CD14-positive monocyte (primary cell): Measurements from ENCODE around the gene AIF1. TPM values are rescaled to one million over a fixed set of nuclear protein-coding genes. Genes with fewer than 3 reads are reported as not detected.
A peak's percentile ranks its signal among the peaks of the same experiment; 100 is the strongest.

Source experiments
- DNase-seq, 3 donors: peaks; one replicate each; pipeline ENCODE4 v3.0.0-alpha.2; 2011 to 2022
- H2AFZ ChIP-seq: 2 replicates; pipeline ENCODE4 v1.6.0; 2012; ENCODE audit warnings: mild to moderate bottlenecking, low read depth, low read length, inconsistent platforms; ENCODE audit not compliant: insufficient read depth, poor library complexity, severe bottlenecking
- H3K27ac ChIP-seq, 2 donors: 1 replicate in 1 of 2; 2 replicates in 1 of 2; pipeline ENCODE4 v1.5.1; 2012 to 2013; ENCODE audit warnings: low read length in 2 of 2, control low read depth in 1 of 2, inconsistent platforms in 1 of 2, low read depth in 1 of 2, mild to moderate bottlenecking in 1 of 2
- H3K27me3 ChIP-seq, 2 donors: one replicate each; pipeline versions ENCODE4 v1.6.0 to v1.6.1; 2011 to 2013; ENCODE audit warnings: low read length in 2 of 2; ENCODE audit not compliant: control insufficient read depth in 2 of 2, insufficient read depth in 2 of 2
- H3K36me3 ChIP-seq, 2 donors: replicated peaks in 1 of 2; 1 replicate in 1 of 2; 2 replicates in 1 of 2; pipeline versions ENCODE4 v1.5.1 to v1.6.1; 2012 to 2013; ENCODE audit warnings: low read length in 2 of 2, control low read depth in 1 of 2, inconsistent platforms in 1 of 2, mild to moderate bottlenecking in 1 of 2; ENCODE audit not compliant: insufficient read depth in 2 of 2, control insufficient read depth in 1 of 2
- H3K4me1 ChIP-seq, 2 donors: 1 replicate in 1 of 2; 2 replicates in 1 of 2; pipeline versions ENCODE4 v1.5.1 to v1.6.1; 2012 to 2013; ENCODE audit warnings: low read length in 2 of 2, control low read depth in 1 of 2, inconsistent platforms in 1 of 2, mild to moderate bottlenecking in 1 of 2, moderate library complexity in 1 of 2; ENCODE audit not compliant: insufficient read depth in 2 of 2, control insufficient read depth in 1 of 2
- H3K4me2 ChIP-seq: replicated peaks from 2 replicates; pipeline ENCODE3; 2012; ENCODE audit warnings: low read length, moderate library complexity, mild to moderate bottlenecking; ENCODE audit not compliant: poor library complexity, severe bottlenecking; ENCODE audit errors: extremely low read depth
- H3K4me3 ChIP-seq, 3 experiments: fragments of 200-600 bp in 1 of 3; sonication (generic) in 1 of 3; replicated peaks in 1 of 3; 1 replicate in 2 of 3; 2 replicates in 1 of 3; pipeline ENCODE4 v1.5.1; 2011 to 2013; ENCODE audit warnings: low read length in 3 of 3, mild to moderate bottlenecking in 3 of 3, control low read depth in 2 of 3, low read depth in 2 of 3, inconsistent platforms in 1 of 3, moderate library complexity in 1 of 3
- H3K79me2 ChIP-seq: 2 replicates; pipeline ENCODE4 v1.6.0; 2012; ENCODE audit warnings: mild to moderate bottlenecking, control low read depth, inconsistent platforms, low read length, moderate library complexity; ENCODE audit not compliant: insufficient read depth
- H3K9ac ChIP-seq: 2 replicates; pipeline ENCODE4 v1.6.0; 2017; ENCODE audit warnings: low read length, mild to moderate bottlenecking; ENCODE audit not compliant: insufficient read depth, poor library complexity, severe bottlenecking
- H3K9me3 ChIP-seq, 2 donors: replicated peaks in 1 of 2; 1 replicate in 1 of 2; 2 replicates in 1 of 2; pipeline versions ENCODE4 v1.5.1 to v1.6.1; 2012 to 2013; ENCODE audit warnings: low read length in 2 of 2, control low read depth in 1 of 2; ENCODE audit not compliant: control insufficient read depth in 1 of 2, insufficient read depth in 1 of 2
- H4K20me1 ChIP-seq: 2 replicates; pipeline ENCODE4 v1.6.0; 2012; ENCODE audit warnings: mild to moderate bottlenecking, low read length, control low read depth, moderate library complexity; ENCODE audit not compliant: insufficient read depth
- H3K27ac Mint-ChIP-seq, 7 donors: one replicate each; pipeline ENCODE4 v1.8.0; 2020; ENCODE audit warnings: mild to moderate bottlenecking in 7 of 7, mixed read lengths in 7 of 7, moderate library complexity in 6 of 7, inconsistent platforms in 2 of 7
- H3K27me3 Mint-ChIP-seq, 3 donors: one replicate each; pipeline ENCODE4 v1.8.0; 2021 to 2022; ENCODE audit warnings: low read depth in 3 of 3, mild to moderate bottlenecking in 3 of 3, mixed read lengths in 3 of 3, moderate library complexity in 3 of 3, inconsistent platforms in 1 of 3
- H3K36me3 Mint-ChIP-seq, 2 donors: one replicate each; pipeline ENCODE4 v1.8.0; 2020; ENCODE audit warnings: mixed read lengths in 2 of 2, inconsistent platforms in 1 of 2, mild to moderate bottlenecking in 1 of 2
- H3K4me1 Mint-ChIP-seq: one replicate; pipeline ENCODE4 v1.8.0; 2020; ENCODE audit warnings: mild to moderate bottlenecking, mixed read lengths
- H3K4me3 Mint-ChIP-seq, 2 donors: one replicate each; pipeline ENCODE4 v1.8.0; 2020; ENCODE audit warnings: mild to moderate bottlenecking in 2 of 2, mixed read lengths in 2 of 2, moderate library complexity in 1 of 2
- H3K9me3 Mint-ChIP-seq, 7 donors: one replicate each; pipeline ENCODE4 v1.8.0; 2020 to 2022; ENCODE audit warnings: mixed read lengths in 7 of 7, mild to moderate bottlenecking in 6 of 7, moderate library complexity in 6 of 7, inconsistent platforms in 2 of 7
- whole genome bisulfite sequencing: methylation state at CpG from one replicate; pipeline ENCODE4 v1.1.5; 2013; ENCODE audit warnings: missing lambda C conversion rate; ENCODE audit not compliant: insufficient coverage; 5-methylcytosine and 5-hydroxymethylcytosine counted together
- intact Hi-C, 2 donors: fragments of 100-400 bp; cut with micrococcal nuclease; formaldehyde crosslinking; loops; one replicate each; pipeline versions ENCODE4 v1.15.0 to v1.15.1; 2023
- polyA plus RNA-seq, 3 donors: library from polyadenylated mRNA; depleted of rRNA in 1 of 3; unstranded in 2 of 3; stranded (reverse) in 1 of 3; fragments of 300-500 nt in 2 of 3; fragments of >200 nt in 1 of 3; fragmentation: Illumina TruSeq in 2 of 3; gene quantifications; 1 replicate in 2 of 3; 2 replicates in 1 of 3; pipeline ENCODE4 v1.2.3, GENCODE V29; 2012 to 2021
- TF ChIP-seq, protein P1 (sequence below): fragments of 200-600 bp; IDR thresholded peaks from one replicate; pipeline ENCODE4 v1.8.0; 2022; ENCODE audit warnings: antibody characterized with exemption, mild to moderate bottlenecking

Gene AIF1
- polyA plus RNA-seq, 3 donors: 952 to 2,310 (median 2,275) TPM

DNA sequence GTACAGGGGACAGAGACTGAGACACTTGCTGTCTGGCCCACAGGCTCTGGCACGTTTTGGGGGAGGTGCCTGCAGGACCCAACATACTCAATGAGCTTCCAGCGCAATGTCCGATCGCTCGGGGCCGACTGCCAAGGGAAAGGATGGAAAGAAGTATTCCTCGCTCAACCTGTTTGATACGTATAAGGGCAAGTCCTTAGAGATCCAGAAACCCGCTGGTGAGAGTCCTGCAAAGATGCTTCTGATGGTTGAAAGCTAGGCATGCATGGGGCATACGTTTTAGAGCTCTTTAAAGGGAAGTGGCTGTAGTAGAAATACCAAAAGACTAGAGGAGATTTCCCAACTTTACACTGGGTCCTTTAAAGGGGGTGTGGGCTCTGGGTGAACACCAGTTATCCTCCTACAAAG lies 7.7 kb downstream of the AIF1 start:
- H3K9me3 ChIP-seq: no peaks in the 10 kb centered on the region
- H3K4me2 ChIP-seq: peak overlapping the region; percentile 95
- peaks cover 31% of the 10 kb centered on the region for H4K20me1 ChIP-seq
- H3K36me3 ChIP-seq: peaks cover 42 to 47% of the 10 kb centered on the region in 2 donors
- Mint-ChIP-seq H3K4me3 (peak overlapping the region in 1 of 2 donors; percentile 37), H3K36me3 (peaks cover 45 to 54% of the 10 kb centered on the region in 2 donors), H3K4me1 (peaks cover 34% of the 10 kb centered on the region), H3K27me3 (peaks cover 0 to 1% (median 0%) of the 10 kb centered on the region in 3 donors), H3K27ac (peak overlapping the region; percentile 73 to 100 (median 86)), H3K9me3 (no peaks in the 10 kb centered on the region)
- intact Hi-C loops: loop anchor here in 1 of 2 donors (5.0 kb wide), 1 partner anchor 45 kb away; the partner anchor contains the start of genes CSNK2B and LY6G5B
- H3K79me2 ChIP-seq: peaks cover 86% of the 10 kb centered on the region
- no peak overlapping the region for H2AFZ ChIP-seq
- 44% methylated on average over 1 of the region's 10 CpGs for WGBS
- no peak overlapping the region for H3K9ac ChIP-seq
- H3K27ac ChIP-seq: peak overlapping the region; percentile 36 to 95
- DNase-seq: peak in 2 of 3 donors; percentile 34 to 37
- H3K27me3 ChIP-seq: no peaks in the 10 kb centered on the region
- TF ChIP-seq, protein P1, sequence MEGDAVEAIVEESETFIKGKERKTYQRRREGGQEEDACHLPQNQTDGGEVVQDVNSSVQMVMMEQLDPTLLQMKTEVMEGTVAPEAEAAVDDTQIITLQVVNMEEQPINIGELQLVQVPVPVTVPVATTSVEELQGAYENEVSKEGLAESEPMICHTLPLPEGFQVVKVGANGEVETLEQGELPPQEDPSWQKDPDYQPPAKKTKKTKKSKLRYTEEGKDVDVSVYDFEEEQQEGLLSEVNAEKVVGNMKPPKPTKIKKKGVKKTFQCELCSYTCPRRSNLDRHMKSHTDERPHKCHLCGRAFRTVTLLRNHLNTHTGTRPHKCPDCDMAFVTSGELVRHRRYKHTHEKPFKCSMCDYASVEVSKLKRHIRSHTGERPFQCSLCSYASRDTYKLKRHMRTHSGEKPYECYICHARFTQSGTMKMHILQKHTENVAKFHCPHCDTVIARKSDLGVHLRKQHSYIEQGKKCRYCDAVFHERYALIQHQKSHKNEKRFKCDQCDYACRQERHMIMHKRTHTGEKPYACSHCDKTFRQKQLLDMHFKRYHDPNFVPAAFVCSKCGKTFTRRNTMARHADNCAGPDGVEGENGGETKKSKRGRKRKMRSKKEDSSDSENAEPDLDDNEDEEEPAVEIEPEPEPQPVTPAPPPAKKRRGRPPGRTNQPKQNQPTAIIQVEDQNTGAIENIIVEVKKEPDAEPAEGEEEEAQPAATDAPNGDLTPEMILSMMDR: no peak
- peaks cover 31 to 36% of the 10 kb centered on the region in 2 donors for H3K4me1 ChIP-seq
- peak overlapping the region in 1 of 3 experiments; percentile 97 for H3K4me3 ChIP-seq

DNA sequence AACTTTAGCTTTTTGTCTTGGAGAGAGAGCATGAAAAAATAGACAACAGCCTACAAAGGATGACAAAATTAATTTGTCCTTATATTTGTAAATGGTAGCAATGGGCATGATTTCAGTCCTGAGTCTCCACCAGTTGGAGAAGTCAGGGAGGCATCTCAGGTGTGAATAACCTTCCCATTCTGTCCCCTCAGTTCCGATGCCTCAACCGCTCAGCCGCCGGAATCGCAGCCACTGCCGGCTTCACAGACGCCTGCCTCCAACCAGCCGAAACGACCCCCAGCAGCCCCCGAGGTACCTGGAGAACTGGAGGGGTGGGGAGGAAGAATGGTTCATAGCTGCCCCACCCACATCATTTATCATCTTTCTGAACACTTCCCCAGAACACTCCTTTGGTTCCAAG lies 9.0 kb downstream of the AIF1 start:
- H3K27me3 Mint-ChIP-seq: peaks cover 0 to 3% (median 1%) of the 10 kb centered on the region in 3 donors
- no peaks in the 10 kb centered on the region for H3K9me3 ChIP-seq
- H3K36me3 ChIP-seq: peaks cover 55 to 61% of the 10 kb centered on the region in 2 donors
- no peak overlapping the region for H2AFZ ChIP-seq
- H3K9ac ChIP-seq: no peak overlapping the region
- no peak overlapping the region for H3K4me3 ChIP-seq
- DNase-seq: no peak
- H3K4me2 ChIP-seq: no peak overlapping the region
- H3K9me3 Mint-ChIP-seq: no peaks in the 10 kb centered on the region
- H3K4me1 Mint-ChIP-seq: peaks cover 25% of the 10 kb centered on the region
- H3K4me1 ChIP-seq: peaks cover 28 to 29% of the 10 kb centered on the region in 2 donors
- intact Hi-C loops: loop anchor here in 1 of 2 donors (5.0 kb wide), 1 partner anchor 43 kb away; the partner anchor contains the start of genes CSNK2B and LY6G5B
- H3K4me3 Mint-ChIP-seq: no peak overlapping the region
- H4K20me1 ChIP-seq: peaks cover 37% of the 10 kb centered on the region
- peak overlapping the region in 1 of 2 donors; percentile 48 for H3K27ac ChIP-seq
- WGBS: no CpG with 5 or more reads among the region's 10 CpGs
- H3K27ac Mint-ChIP-seq: peak overlapping the region in 4 of 7 donors; percentile 54 to 100 (median 68)
- H3K36me3 Mint-ChIP-seq: peaks cover 56 to 60% of the 10 kb centered on the region in 2 donors
- no peaks in the 10 kb centered on the region for H3K27me3 ChIP-seq
- peaks cover 80% of the 10 kb centered on the region for H3K79me2 ChIP-seq
- TF ChIP-seq, protein P1: no peak
